ENCODE measurements around the gene SYT5.

Gene SYT5

GRCh38 chr19:55216461-55217198 lies 36.5 kb upstream of the SYT5 start:
- Histone ChIP-seq H3K36me3 (ENCODE audit: insufficient read depth, low read length) (no peaks in the 10 kb centered on the region), H3K9me2 (replicated peaks; ENCODE audit: low read depth, low read length) (no peaks in the 10 kb centered on the region), H4K20me1 (ENCODE audit: insufficient read depth, low read length, poor library complexity, severe bottlenecking) (peaks cover 5% of the 10 kb centered on the region), H3K4me2 (ENCODE audit: low read depth, low read length, poor library complexity, severe bottlenecking) (peak overlapping the region; percentile 73), H3K4me3 (ENCODE audit: low read length, poor library complexity, severe bottlenecking) (peak overlapping the region; percentile 67), H3K79me2 (ENCODE audit: insufficient read depth, low read length) (no peaks in the 10 kb centered on the region), H2AFZ (ENCODE audit: low read length) (no peak overlapping the region), H3K9ac (ENCODE audit: low read depth, low read length, poor library complexity, severe bottlenecking) (no peak overlapping the region), H3K9me3 (ENCODE audit: insufficient read depth, low read depth, low read length) (no peaks in the 10 kb centered on the region; the same call in 1 of the 2 replicates), H3K27me3 (ENCODE audit: insufficient read depth, low read length, poor library complexity, severe bottlenecking) (no peaks in the 10 kb centered on the region), H3F3A (ENCODE audit: low read depth) (no peaks in the 10 kb centered on the region), H3K4me1 (ENCODE audit: insufficient read depth, low read length, poor library complexity, severe bottlenecking) (peaks cover 3% of the 10 kb centered on the region)
- no peak for TF ChIP-seq EZH2phosphoT487 (IDR thresholded peaks at IDR 0.05; ENCODE audit: borderline replicate concordance)
- no peak for TF ChIP-seq CTCF (conservative IDR thresholded peaks at IDR 0.05; ENCODE audit: low read length)

- peaks cover 3% of the 10 kb centered on the region for H3K4me1 ChIP-seq (ENCODE audit: insufficient read depth, low read length, poor library complexity, severe bottlenecking)
- H3F3A ChIP-seq (ENCODE audit: low read depth): no peaks in the 10 kb centered on the region
- no peaks in the 10 kb centered on the region for H3K36me3 ChIP-seq (ENCODE audit: insufficient read depth, low read length)
- H3K4me2 ChIP-seq (ENCODE audit: low read depth, low read length, poor library complexity, severe bottlenecking): no peak overlapping the region
- no peak overlapping the region for H2AFZ ChIP-seq (ENCODE audit: low read length)
- no peaks in the 10 kb centered on the region; the same call in 1 of the 2 replicates for H3K9me3 ChIP-seq (ENCODE audit: insufficient read depth, low read depth, low read length)
- no peaks in the 10 kb centered on the region for H3K9me2 ChIP-seq (replicated peaks; ENCODE audit: low read depth, low read length)
- H4K20me1 ChIP-seq (ENCODE audit: insufficient read depth, low read length, poor library complexity, severe bottlenecking): peaks cover 3% of the 10 kb centered on the region
- H3K79me2 ChIP-seq (ENCODE audit: insufficient read depth, low read length): no peaks in the 10 kb centered on the region
- H3K4me3 ChIP-seq (ENCODE audit: low read length, poor library complexity, severe bottlenecking): no peak overlapping the region
- H3K27me3 ChIP-seq (ENCODE audit: insufficient read depth, low read length, poor library complexity, severe bottlenecking): no peaks in the 10 kb centered on the region
- TF ChIP-seq CTCF (conservative IDR thresholded peaks at IDR 0.05; ENCODE audit: low read length) (no peak), EZH2phosphoT487 (IDR thresholded peaks at IDR 0.05; ENCODE audit: borderline replicate concordance) (no peak)
- no peak overlapping the region for H3K9ac ChIP-seq (ENCODE audit: low read depth, low read length, poor library complexity, severe bottlenecking)
Observed at GRCh38 chr19:55213547-55213946, 33.5 kb upstream of the SYT5 start.

GRCh38 chr19:55212447-55212846 lies 32.4 kb upstream of the SYT5 start:
- Histone ChIP-seq H3K4me2 (ENCODE audit: low read depth, low read length, poor library complexity, severe bottlenecking) (no peak overlapping the region), H3K4me1 (ENCODE audit: insufficient read depth, low read length, poor library complexity, severe bottlenecking) (peaks cover 3% of the 10 kb centered on the region)
- no peak for TF ChIP-seq EZH2phosphoT487 (IDR thresholded peaks at IDR 0.05; ENCODE audit: borderline replicate concordance)
- peak; percentile 60 for TF ChIP-seq CTCF (conservative IDR thresholded peaks at IDR 0.05; ENCODE audit: low read length)

More at GRCh38 chr19:55212447-55212846, 32.4 kb upstream of the SYT5 start:
- Histone ChIP-seq H3K4me3 (ENCODE audit: low read length, poor library complexity, severe bottlenecking) (no peak overlapping the region), H3K36me3 (ENCODE audit: insufficient read depth, low read length) (no peaks in the 10 kb centered on the region), H3K9me2 (replicated peaks; ENCODE audit: low read depth, low read length) (no peaks in the 10 kb centered on the region), H4K20me1 (ENCODE audit: insufficient read depth, low read length, poor library complexity, severe bottlenecking) (peaks cover 3% of the 10 kb centered on the region), H3K27me3 (ENCODE audit: insufficient read depth, low read length, poor library complexity, severe bottlenecking) (no peaks in the 10 kb centered on the region), H3K9me3 (ENCODE audit: insufficient read depth, low read depth, low read length) (no peaks in the 10 kb centered on the region; the same call in 1 of the 2 replicates), H3F3A (ENCODE audit: low read depth) (no peaks in the 10 kb centered on the region), H3K9ac (ENCODE audit: low read depth, low read length, poor library complexity, severe bottlenecking) (no peak overlapping the region), H2AFZ (ENCODE audit: low read length) (no peak overlapping the region), H3K79me2 (ENCODE audit: insufficient read depth, low read length) (no peaks in the 10 kb centered on the region)
